Caco-2 (cell line): ENCODE measurements around the gene USH2A. TPM values are rescaled to one million over a fixed set of nuclear protein-coding genes. Genes with fewer than 3 reads are reported as not detected.

Experiments used
- BruUV-seq: library from RNA; stranded (reverse); fragments of 400-500 nt; replicated peaks from 2 replicates; lab custom pipeline; 2021; lab: Mats Ljungman, UMichigan
- CTCF ChIA-PET: fragments of 300-600 bp; sonication (Branson Sonifier 250); formaldehyde crosslinking; loops from one replicate; lab custom pipeline; 2022; ENCODE audit warnings: antibody characterized with exemption; lab: Charles Lee
- POLR2A ChIA-PET: fragments of 300-600 bp; sonication (Branson Sonifier 250); formaldehyde crosslinking; loops from one replicate; lab custom pipeline; 2022; ENCODE audit warnings: antibody characterized with exemption; lab: Charles Lee
- DNase-seq, 2 experiments: peaks; one replicate each; pipeline versions ENCODE4 v3.0.0 to v3.0.0-alpha.2; 2020 to 2022
- H3K27me3 ChIP-seq: replicated peaks from 2 replicates; pipeline ENCODE4 v1.6.0; 2011; ENCODE audit warnings: low read length; ENCODE audit not compliant: control insufficient read depth, insufficient read depth
- H3K36me3 ChIP-seq: 2 replicates; pipeline ENCODE4 v1.5.1; 2011; ENCODE audit warnings: low read length; ENCODE audit not compliant: control insufficient read depth, insufficient read depth
- H3K4me1 ChIP-seq: fragments of 250-450 bp; sonication (Bioruptor Pico); 2 replicates; pipeline ENCODE4 v1.5.1; 2020; ENCODE audit warnings: mild to moderate bottlenecking
- H3K4me3 ChIP-seq: 2 replicates; pipeline ENCODE4 v1.5.1; 2011; ENCODE audit warnings: low read depth, mild to moderate bottlenecking, control low read depth, low read length
- H3K9me3 ChIP-seq: fragments of 250-450 bp; sonication (Bioruptor Pico); 2 replicates; pipeline ENCODE4 v1.5.1; 2020; ENCODE audit warnings: mild to moderate bottlenecking, moderate library complexity
- H3K27ac Mint-ChIP-seq: one replicate; pipeline ENCODE4 v1.8.0; 2022; ENCODE audit warnings: mixed read lengths; ENCODE audit not compliant: unreplicated experiment
- H3K27me3 Mint-ChIP-seq: one replicate; pipeline ENCODE4 v1.8.0; 2022; ENCODE audit warnings: mixed read lengths; ENCODE audit not compliant: insufficient read depth, unreplicated experiment
- H3K36me3 Mint-ChIP-seq: one replicate; pipeline ENCODE4 v1.8.0; 2022; ENCODE audit warnings: mild to moderate bottlenecking, mixed read lengths; ENCODE audit not compliant: insufficient read depth, unreplicated experiment
- H3K4me1 Mint-ChIP-seq: one replicate; pipeline ENCODE4 v1.8.0; 2022; ENCODE audit warnings: low read depth, mixed read lengths; ENCODE audit not compliant: unreplicated experiment
- H3K4me3 Mint-ChIP-seq: one replicate; pipeline ENCODE4 v1.8.0; 2022; ENCODE audit warnings: mild to moderate bottlenecking, moderate library complexity, mixed read lengths; ENCODE audit not compliant: unreplicated experiment
- H3K9me3 Mint-ChIP-seq: one replicate; pipeline ENCODE4 v1.8.0; 2022; ENCODE audit warnings: mixed read lengths; ENCODE audit not compliant: unreplicated experiment
- intact Hi-C: fragments of 100-400 bp; cut with micrococcal nuclease; formaldehyde crosslinking; loops from one replicate; pipeline ENCODE4 v1.10.0; 2022; ENCODE audit not compliant: unreplicated experiment
- total RNA-seq: library from RNA; stranded (reverse); gene quantifications from 2 replicates; pipeline ENCODE4 v1.2.3, GENCODE V29; 2022
- TF ChIP-seq, protein P1 (sequence below), 2 experiments: fragments of 200-600 bp in 1 of 2; IDR thresholded peaks; 1 replicate in 1 of 2; 2 replicates in 1 of 2; pipeline versions ENCODE4 v1.5.1 to v1.8.0; 2011 to 2022; ENCODE audit warnings: antibody characterized with exemption in 1 of 2, control low read depth in 1 of 2, inconsistent platforms in 1 of 2, low read depth in 1 of 2, low read length in 1 of 2, mild to moderate bottlenecking in 1 of 2, moderate library complexity in 1 of 2; ENCODE audit not compliant: insufficient read depth in 1 of 2, severe bottlenecking in 1 of 2, unreplicated experiment in 1 of 2

USH2A gene
- total RNA-seq, 1 experiment from 2014 or later = 0.11 TPM

DNA sequence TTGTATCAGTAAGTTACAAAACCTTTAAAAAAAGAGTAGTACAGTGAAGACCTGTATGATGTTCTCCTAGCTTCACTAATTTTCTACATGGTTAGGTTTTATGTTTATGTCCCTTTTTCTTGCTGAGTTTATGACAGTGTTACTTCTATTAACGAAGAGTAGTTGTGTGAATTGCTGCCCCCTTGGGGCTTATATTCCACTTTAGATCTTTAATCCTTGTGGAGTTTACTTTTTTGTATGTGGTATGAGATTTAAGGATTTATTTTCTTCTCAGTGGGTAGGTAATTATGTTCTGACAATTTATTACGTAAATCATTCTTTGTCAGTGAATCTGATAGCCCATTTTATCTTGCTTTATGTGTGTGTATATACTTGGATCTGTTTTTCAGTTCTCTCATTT is 841.4 kb downstream of the USH2A start:
- Histone ChIP-seq H3K4me3 (no peak overlapping the region), H3K4me1 (peaks cover 24% of the 10 kb centered on the region), H3K9me3 (no peaks in the 10 kb centered on the region), H3K36me3 (no peaks in the 10 kb centered on the region), H3K27me3 (no peaks in the 10 kb centered on the region)
- no peak for DNase-seq
- intact Hi-C loops = no loop called here
- H3K36me3 Mint-ChIP-seq = peaks cover 43% of the 10 kb centered on the region
- peaks cover 22% of the 10 kb centered on the region for H3K4me1 Mint-ChIP-seq
- no TSS peak for BruUV-seq
- H3K4me3 Mint-ChIP-seq = no peak overlapping the region
- no peaks in the 10 kb centered on the region for H3K27me3 Mint-ChIP-seq
- peak overlapping the region; percentile 23 for H3K27ac Mint-ChIP-seq
- ChIA-PET CTCF (no interaction called here), POLR2A (no interaction called here)
- TF ChIP-seq, protein P1, sequence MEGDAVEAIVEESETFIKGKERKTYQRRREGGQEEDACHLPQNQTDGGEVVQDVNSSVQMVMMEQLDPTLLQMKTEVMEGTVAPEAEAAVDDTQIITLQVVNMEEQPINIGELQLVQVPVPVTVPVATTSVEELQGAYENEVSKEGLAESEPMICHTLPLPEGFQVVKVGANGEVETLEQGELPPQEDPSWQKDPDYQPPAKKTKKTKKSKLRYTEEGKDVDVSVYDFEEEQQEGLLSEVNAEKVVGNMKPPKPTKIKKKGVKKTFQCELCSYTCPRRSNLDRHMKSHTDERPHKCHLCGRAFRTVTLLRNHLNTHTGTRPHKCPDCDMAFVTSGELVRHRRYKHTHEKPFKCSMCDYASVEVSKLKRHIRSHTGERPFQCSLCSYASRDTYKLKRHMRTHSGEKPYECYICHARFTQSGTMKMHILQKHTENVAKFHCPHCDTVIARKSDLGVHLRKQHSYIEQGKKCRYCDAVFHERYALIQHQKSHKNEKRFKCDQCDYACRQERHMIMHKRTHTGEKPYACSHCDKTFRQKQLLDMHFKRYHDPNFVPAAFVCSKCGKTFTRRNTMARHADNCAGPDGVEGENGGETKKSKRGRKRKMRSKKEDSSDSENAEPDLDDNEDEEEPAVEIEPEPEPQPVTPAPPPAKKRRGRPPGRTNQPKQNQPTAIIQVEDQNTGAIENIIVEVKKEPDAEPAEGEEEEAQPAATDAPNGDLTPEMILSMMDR (IDR thresholded peaks at IDR 0.05; ENCODE audit: insufficient read depth in 1 of 2, low read depth in 1 of 2, low read length in 1 of 2, severe bottlenecking in 1 of 2, unreplicated experiment in 1 of 2) = no peak
- no peaks in the 10 kb centered on the region for H3K9me3 Mint-ChIP-seq
